K562 (cell line): ENCODE measurements around the gene NR2F6. TPM values are rescaled to one million over a fixed set of nuclear protein-coding genes. Genes with fewer than 3 reads are reported as not detected.

ENCODE experiments used
- ATF7 ChIP-seq: fragments of 450-650 bp; IDR thresholded peaks from 2 replicates; pipeline ENCODE4 v1.7.1; 2014; ENCODE audit warnings: mild to moderate bottlenecking, moderate library complexity
- BMI1 ChIP-seq: fragments of 150-350 bp; IDR thresholded peaks from 2 replicates; pipeline ENCODE4 v1.6.1; 2014; ENCODE audit warnings: low read length
- BRCA1 ChIP-seq, 2 experiments: fragments of 450-650 bp in 1 of 2; sonication (generic) in 1 of 2; formaldehyde crosslinking in 1 of 2; IDR thresholded peaks; 2 replicates each; pipeline versions ENCODE4 v1.5.0 to v1.6.1; 2017 to 2020; ENCODE audit warnings: mild to moderate bottlenecking in 1 of 2, missing genetic modification reagents in 1 of 2
- CBFB ChIP-seq: sonication (generic); formaldehyde crosslinking; IDR thresholded peaks from 2 replicates; pipeline ENCODE4 v1.4.0; 2020; ENCODE audit warnings: mild to moderate bottlenecking, missing genetic modification reagents
- GTF2A2 ChIP-seq: IDR thresholded peaks from 2 replicates; pipeline ENCODE4 v1.6.1; 2016; ENCODE audit warnings: mild to moderate bottlenecking, missing genetic modification characterization, missing compliant biosample characterization
- ILK ChIP-seq: fragments of 450-650 bp; IDR thresholded peaks from 2 replicates; pipeline ENCODE4 v1.6.1; 2016; ENCODE audit warnings: missing genetic modification characterization, low read depth, mild to moderate bottlenecking, missing compliant biosample characterization, moderate library complexity, borderline replicate concordance
- KDM5B ChIP-seq: fragments of 200-600 bp; sonication (generic); IDR thresholded peaks from 2 replicates; pipeline ENCODE4 v1.6.1; 2012; ENCODE audit warnings: low read depth, mild to moderate bottlenecking, moderate library complexity, low read length, control low read depth, inconsistent platforms; ENCODE audit not compliant: insufficient replicate concordance
- KLF6 ChIP-seq: fragments of 250-450 bp; sonication (Bioruptor Pico); IDR thresholded peaks from 2 replicates; pipeline ENCODE4 v1.4.0; 2020; ENCODE audit warnings: mild to moderate bottlenecking, moderate library complexity, borderline replicate concordance
- MCM3 ChIP-seq: fragments of 450-650 bp; IDR thresholded peaks from 2 replicates; pipeline ENCODE4 v1.6.1; 2016
- MCM7 ChIP-seq, 2 experiments: fragments of 450-650 bp; IDR thresholded peaks; 2 replicates each; pipeline ENCODE4 v1.6.1; 2016 to 2018
- MXI1 ChIP-seq: IDR thresholded peaks from 2 replicates; pipeline ENCODE4 v1.6.1; 2011; ENCODE audit warnings: low read depth, mild to moderate bottlenecking, improper control_type of control experiment, low read length
- NONO ChIP-seq, 2 experiments: fragments of 200-400 bp in 1 of 2; fragments of 450-650 bp in 1 of 2; formaldehyde crosslinking in 1 of 2; IDR thresholded peaks; 2 replicates each; pipeline ENCODE4 v1.6.1; 2017; ENCODE audit warnings: low read depth in 2 of 2, mild to moderate bottlenecking in 2 of 2, moderate library complexity in 2 of 2, low read length in 1 of 2
- OTX1 ChIP-seq: fragments of 450-650 bp; formaldehyde crosslinking; IDR thresholded peaks from 2 replicates; pipeline ENCODE4 v1.4.0; 2022; ENCODE audit warnings: mild to moderate bottlenecking
- PML ChIP-seq: IDR thresholded peaks from 2 replicates; pipeline ENCODE4 v1.6.1; 2012; ENCODE audit warnings: low read length, inconsistent platforms
- PTRF ChIP-seq: fragments of 450-650 bp; IDR thresholded peaks from 2 replicates; pipeline ENCODE4 v1.6.1; 2016; ENCODE audit warnings: mild to moderate bottlenecking, missing genetic modification characterization, missing compliant biosample characterization
- SMAD3 ChIP-seq: fragments of 450-650 bp; formaldehyde crosslinking; conservative IDR thresholded peaks from 2 replicates; pipeline ENCODE4 v1.4.0; 2020; ENCODE audit warnings: mild to moderate bottlenecking
- ZBTB40 ChIP-seq, 2 experiments: fragments of 450-650 bp in 1 of 2; sonication (generic) in 1 of 2; formaldehyde crosslinking in 1 of 2; IDR thresholded peaks; 2 replicates each; pipeline versions ENCODE4 v1.7.1 to v1.9.0; 2016 to 2022; ENCODE audit warnings: inconsistent platforms in 1 of 2, mild to moderate bottlenecking in 1 of 2, missing genetic modification reagents in 1 of 2
- ZNF175 ChIP-seq: fragments of 200-800 bp; sonication (Bioruptor generic); IDR thresholded peaks from 2 replicates; pipeline ENCODE4 v1.6.1; 2016; ENCODE audit warnings: low read depth, mild to moderate bottlenecking, missing genetic modification characterization, missing compliant biosample characterization
- ZNF778 ChIP-seq: fragments of 450-650 bp; formaldehyde crosslinking; IDR thresholded peaks from 2 replicates; pipeline ENCODE4 v1.4.0; 2020; ENCODE audit warnings: mild to moderate bottlenecking, moderate library complexity
- polyA plus RNA-seq, 8 experiments: library from polyadenylated mRNA; depleted of rRNA in 4 of 8; stranded (reverse) in 5 of 8; unstranded in 3 of 8; fragments of >200 nt; fragmentation: Nextera tagmentation in 2 of 8; fragmentation: Illumina TruSeq in 1 of 8; extraction: Ambion mirVana in 2 of 8; extraction: Trizol in 1 of 8; gene quantifications; 2 replicates each; pipeline versions ENCODE4 v1.2.1 to v1.2.3, GENCODE V29; 2011 to 2014; ENCODE audit warnings: inconsistent platforms in 1 of 8, missing spikeins in 1 of 8
- total RNA-seq, 7 experiments: library from RNA; depleted of rRNA in 6 of 7; stranded (reverse); fragments of >200 nt in 6 of 7; fragmentation: Illumina TruSeq in 2 of 7; extraction: Trizol in 2 of 7; gene quantifications; 2 replicates each; pipeline versions ENCODE4 v1.2.1 to v1.2.3, GENCODE V29; 2011 to 2021; ENCODE audit warnings: low replicate concordance in 1 of 7

Gene NR2F6
- total and polyA plus RNA-seq, 9 of the 15 experiments (the other 6 are each of a cell fraction or from before 2014, with no cell fraction given), result 0.76 to 97.5 (median 18.8) TPM

DNA sequence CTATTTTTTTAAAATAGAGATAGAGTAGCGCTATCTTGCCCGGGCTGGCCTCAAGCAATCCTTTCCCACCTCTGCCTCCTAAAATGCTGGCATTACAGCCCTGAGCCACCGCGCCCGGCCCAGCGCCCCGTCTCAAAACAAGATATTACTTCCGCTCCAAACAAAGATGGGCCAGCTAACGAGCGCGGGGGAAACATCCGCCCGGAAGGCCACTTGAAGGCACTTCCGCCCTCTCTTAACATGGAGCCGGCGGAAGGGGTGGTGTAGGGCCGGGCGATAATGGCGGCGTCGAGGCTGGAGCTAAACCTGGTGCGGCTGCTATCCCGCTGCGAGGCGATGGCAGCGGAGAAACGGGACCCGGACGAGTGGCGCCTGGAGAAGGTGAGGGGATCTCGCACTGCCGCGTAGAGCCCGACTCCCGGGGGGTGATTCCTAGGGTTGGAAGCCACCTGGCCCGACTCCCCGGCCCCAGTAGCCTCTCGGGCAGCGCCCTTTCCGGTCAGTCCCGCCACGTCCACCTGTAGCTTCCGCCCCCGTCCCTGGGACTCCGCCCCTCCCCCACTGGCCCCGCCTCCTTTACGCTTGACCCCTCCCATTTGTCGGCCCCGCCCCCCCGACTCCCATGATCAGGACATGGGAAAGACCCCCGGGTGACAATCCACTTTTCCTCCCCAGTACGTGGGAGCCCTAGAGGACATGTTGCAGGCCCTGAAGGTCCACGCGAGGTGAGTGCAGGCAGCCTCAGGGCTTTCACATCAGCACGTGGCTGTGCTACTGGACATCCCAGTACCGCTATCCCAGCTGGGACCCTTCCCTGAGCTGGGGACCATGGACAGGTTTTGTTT, 30.4 kb downstream of the NR2F6 start, which contains the start of gene USE1 (continued):
- TF ChIP-seq ZBTB40 (IDR thresholded peaks at IDR 0.05), result peak; percentile 98
- no peak for TF ChIP-seq ZBTB40 (CRISPR knock-in tag; IDR thresholded peaks at IDR 0.05)
- TF ChIP-seq CBFB (CRISPR knock-in tag), result no peak
- peak; percentile 21; the same call in 1 of the 2 replicates for TF ChIP-seq SMAD3 (CRISPR knock-in tag)
- peak; percentile 81 for TF ChIP-seq ATF7
- TF ChIP-seq PTRF (tag), result no peak
- TF ChIP-seq GTF2A2 (tag), result 0 out of 2 replicates have a peak, but pooled peaks have one; percentile 17
- TF ChIP-seq ZNF778, result no peak
- TF ChIP-seq MXI1, result peak; percentile 23; the same call in 1 of the 2 replicates
- TF ChIP-seq BMI1, result no peak
- 0 out of 4 replicates have a peak, but pooled peaks of 1 of the 2 experiments have one; percentile 55 for TF ChIP-seq NONO (IDR thresholded peaks at IDR 0.05; ENCODE audit: low read depth in 2 of 2, low read length in 1 of 2)
- no peak for TF ChIP-seq BRCA1 (IDR thresholded peaks at IDR 0.05)
- no peak for TF ChIP-seq BRCA1 (CRISPR knock-in tag; IDR thresholded peaks at IDR 0.05)
- TF ChIP-seq MCM7 (IDR thresholded peaks at IDR 0.05), result no peak
- TF ChIP-seq PML, result no peak; the same call in none of the 2 replicates
- no peak for TF ChIP-seq MCM3
- TF ChIP-seq KLF6 (CRISPR knock-in tag), result peak; percentile 98
- 0 out of 2 replicates have a peak, but pooled peaks have one; percentile 34 for TF ChIP-seq OTX1 (CRISPR knock-in tag)
- TF ChIP-seq ILK (tag), result no peak
- TF ChIP-seq KDM5B, result peak; percentile 93
- TF ChIP-seq ZNF175 (CRISPR knock-in tag), result no peak
